HG03469 (cell line): Measurements from ENCODE around the gene RFX2.
"Not testable (repeated sequence)": the region's sequence is repeated elsewhere in the genome, so short reads cannot be mapped to it uniquely, and the experiment has no call there.

Experiments
- ATAC-seq: cut with Tn5 transposase; IDR thresholded peaks from one replicate; pipeline ENCODE4 v1.9.1; 2021; ENCODE audit warnings: mild to moderate bottlenecking, moderate library complexity, moderate number of reproducible peaks; ENCODE audit not compliant: unreplicated experiment

RFX2 gene

DNA sequence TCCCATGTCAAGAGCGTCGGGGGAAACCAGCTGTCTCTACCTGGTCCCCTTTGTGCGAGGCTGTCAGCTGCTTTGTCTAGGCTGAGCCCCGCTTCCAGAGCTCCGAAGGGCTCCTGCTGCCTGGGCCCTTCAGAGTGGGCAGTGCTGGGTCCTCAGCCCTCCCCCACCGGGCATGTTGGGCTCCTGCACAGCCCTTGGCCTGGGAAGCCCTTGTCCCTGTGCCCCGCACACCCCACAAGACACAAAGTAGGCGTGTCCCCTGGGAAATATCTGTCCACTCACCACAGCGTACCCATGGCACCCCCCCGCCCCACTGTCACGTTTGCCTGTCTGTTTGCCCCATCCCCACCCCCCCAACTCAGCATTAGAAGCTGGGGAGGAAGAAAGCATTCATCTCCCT, 92.7 kb downstream of the RFX2 start:
- ATAC-seq: no peak

DNA sequence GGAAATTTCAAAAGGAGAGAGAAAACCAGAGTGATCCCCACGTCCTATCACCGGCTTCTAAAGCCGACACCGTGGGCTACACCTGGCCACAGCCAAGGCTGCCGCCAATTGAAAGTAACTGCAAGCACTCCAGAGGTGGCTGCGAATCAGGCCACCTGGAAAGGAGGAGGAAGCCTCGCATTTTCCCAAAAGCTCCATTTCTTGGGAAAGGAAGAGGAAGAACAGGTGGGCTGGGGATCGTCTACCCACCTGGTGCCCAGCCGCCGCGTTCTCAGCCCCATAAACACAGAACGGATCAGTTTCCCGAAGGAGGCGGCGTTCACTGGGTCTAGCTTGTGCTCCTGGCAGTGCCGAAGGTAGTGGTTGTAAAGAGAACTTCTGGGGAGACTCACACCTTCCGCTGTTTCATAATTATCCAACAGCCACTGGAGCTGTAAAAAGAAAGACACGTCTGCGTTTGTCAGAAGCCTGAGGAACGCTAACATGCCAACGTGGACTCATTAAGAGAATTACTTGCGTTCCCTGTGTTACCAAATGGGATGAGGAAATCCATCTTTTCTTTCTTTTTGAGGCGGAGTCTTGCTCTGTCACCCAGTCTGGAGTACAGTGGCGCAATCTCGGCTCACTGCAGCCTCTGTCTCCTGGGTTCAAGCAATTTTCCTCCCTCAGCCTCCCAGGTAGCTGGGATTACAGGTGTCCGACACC, 94.3 kb downstream of the RFX2 start:
- ATAC-seq: no peak

DNA sequence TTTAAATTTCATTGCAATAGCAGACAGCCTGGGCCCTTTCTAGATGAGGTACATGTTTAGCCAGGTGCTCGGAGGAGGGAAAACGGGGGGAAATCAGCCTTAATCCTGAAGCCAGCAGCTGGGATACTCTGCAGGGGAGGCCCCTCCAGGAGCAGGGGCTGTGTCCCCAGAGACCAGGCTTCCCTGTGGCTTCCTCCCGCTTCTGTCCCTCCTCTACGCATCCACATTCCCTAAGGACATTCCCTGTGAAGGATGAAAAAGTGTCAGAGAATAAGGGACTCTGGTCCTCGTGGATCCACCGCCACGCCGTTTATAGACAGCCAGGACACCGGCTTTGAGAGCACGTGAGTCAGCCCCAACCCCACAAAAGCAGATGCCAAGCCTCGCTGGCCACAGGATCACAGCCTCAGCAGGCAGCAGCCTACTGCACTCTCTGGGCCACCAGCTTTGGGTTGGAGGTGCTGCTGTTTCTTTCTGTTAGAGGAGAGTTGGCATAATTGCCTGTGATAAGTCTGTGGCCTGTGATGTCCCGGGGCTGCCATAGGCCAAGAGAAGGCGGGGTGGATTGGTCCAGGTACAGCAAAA, 95.7 kb downstream of the RFX2 start:
- no peak for ATAC-seq

DNA sequence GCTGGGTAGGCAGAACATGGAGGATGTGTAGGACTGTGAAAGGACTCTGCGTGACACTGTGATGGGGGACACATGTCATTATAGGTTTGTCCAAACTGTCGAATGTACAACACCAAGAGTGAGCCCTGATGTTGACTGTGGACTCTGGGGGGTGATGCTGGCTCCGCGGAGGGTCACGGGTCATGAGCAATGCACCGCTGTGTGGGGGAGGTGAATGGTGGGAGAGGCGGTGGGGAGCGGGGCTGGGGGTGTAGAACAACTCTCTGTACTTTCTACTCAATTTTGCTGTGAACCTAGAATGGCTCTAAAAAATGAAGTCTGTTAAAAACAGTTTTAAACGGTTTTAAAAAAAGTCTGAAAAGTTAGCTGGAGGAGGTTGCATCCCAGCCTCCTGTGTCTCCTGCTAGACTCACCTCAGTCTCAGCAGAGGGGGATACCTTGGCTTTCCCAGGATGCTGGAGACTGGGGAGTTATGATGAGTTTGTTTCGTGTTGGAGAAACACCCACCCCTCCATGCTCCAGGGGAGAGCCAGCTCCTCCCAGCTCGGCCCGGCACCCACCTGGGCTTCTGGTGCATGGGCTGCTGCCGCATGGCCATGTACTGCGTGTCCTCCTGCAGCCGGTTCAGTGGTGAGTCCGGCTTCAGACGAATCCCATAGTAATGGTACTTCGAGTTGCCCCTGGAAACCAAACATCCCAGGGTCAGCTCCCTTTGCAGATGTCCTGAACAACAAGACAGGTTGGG, 97.7 kb downstream of the RFX2 start:
- ATAC-seq: no peak

DNA sequence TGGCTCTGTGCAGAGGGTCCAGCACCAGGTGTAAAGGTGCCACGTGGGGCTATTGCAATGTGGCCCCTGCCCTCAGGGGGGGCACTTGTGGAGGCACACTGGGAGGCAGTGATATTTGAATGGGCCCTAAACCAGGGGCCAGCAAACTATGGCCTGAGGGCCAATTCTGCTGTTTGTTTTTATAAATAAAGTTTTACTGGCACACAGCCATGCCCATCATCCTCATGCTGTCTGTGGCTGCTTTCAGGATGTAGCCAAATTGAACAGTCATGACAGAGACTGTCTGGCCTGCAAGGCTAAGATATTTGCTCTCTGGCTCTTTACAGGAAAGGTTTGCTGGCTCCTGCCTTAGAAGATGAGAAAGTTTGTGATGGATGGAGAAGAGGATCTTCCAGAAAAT, 98.5 kb downstream of the RFX2 start:
- no peak for ATAC-seq

DNA sequence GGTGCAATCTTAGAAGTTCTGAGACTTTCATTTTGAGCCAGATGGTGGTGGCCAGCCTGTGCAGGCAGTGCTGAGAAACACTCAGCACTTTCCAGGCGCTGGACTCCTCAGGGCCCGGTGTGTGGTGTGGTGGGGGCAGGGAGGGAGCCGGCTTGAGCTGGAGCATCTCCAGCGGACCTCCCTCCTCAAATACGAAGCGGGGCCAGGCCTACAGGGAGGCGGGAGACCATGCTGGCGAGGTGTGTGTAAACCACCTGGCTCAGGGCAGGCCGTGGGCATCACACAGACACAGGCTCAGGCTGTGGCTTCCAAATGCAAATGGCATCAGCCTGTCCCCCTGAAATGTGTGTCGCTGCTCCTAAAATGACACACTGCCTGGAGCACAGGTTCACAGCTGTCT, 99.1 kb downstream of the RFX2 start:
- ATAC-seq: no peak

DNA sequence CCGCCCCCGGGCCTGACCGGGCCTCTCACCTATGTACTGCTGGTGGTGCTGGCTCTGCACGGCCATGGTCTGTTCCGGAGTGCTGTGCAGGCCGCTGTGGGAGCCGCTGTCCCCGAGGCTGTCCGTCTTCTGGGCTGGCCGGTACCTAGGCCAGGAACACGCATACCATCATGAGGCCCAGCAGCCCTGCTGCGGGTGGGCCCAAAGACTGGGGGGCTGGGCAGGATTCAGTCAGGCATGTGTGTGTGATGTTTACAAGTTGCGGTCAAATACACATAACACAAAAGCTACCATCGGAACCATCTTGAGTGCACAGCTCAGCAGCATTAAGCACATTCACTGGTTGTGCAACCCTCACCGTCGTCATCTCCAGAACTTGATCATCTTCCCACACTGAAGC, 100.2 kb downstream of the RFX2 start:
- ATAC-seq: no peak

DNA sequence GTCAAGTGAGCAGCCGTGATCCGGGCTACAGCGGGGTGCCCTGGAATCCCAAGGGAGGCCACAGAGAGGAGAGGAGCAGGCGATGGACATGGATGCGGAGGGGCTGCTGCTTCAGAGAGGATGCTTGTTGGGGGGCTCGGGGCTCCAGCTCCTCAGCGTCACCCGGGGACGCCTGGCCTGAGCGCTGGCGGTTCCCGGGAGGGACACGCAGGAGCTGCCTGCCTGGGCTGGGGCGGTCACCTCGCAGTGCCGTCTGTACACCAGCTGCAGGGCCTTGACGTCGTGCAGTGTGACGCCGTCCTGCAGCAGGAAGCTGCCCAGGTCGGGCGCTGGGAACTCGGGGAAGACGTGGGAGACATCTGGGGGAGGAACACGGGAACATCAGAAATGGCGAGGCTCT, 102.4 kb downstream of the RFX2 start:
- ATAC-seq: no peak

DNA sequence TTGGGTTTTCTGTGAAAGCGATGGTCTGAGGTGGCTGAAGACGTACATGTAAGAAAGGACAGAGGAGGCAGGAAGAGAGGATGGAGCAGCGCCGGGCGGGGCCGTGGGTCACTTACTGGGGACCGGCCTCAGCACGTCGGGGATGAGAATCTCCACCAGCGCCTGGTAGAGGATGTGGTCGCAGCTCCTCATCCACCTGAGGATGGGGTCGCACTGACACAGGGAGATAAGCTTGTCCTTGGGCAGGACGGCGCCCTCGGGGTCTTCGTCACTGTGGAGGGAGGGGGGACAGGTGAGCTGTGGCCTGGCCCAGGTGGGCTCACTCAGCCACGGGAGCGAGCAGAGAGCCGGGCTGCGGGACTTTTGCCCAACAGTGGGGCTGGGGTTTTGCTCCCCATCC, 103.4 kb downstream of the RFX2 start:
- no peak for ATAC-seq

DNA sequence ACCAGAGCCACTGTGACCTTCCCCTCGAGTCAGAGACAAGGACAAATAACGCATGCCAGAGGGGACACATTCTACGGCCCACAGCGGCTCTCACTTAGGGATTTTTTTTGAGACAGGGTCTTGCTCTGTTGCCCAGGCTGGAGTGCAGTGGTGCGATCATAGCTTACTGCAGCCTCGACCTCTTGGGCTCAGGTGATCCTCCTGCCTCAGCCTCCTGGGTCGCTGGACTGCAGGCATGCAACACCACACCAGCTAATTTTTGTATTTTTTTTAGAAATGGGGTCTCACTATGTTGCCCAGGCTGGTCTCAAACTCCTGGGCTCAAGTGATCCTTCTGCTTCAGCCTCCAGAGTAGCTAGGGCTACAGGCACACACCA, 104.2 kb downstream of the RFX2 start:
- not testable (repeated sequence) for ATAC-seq

DNA sequence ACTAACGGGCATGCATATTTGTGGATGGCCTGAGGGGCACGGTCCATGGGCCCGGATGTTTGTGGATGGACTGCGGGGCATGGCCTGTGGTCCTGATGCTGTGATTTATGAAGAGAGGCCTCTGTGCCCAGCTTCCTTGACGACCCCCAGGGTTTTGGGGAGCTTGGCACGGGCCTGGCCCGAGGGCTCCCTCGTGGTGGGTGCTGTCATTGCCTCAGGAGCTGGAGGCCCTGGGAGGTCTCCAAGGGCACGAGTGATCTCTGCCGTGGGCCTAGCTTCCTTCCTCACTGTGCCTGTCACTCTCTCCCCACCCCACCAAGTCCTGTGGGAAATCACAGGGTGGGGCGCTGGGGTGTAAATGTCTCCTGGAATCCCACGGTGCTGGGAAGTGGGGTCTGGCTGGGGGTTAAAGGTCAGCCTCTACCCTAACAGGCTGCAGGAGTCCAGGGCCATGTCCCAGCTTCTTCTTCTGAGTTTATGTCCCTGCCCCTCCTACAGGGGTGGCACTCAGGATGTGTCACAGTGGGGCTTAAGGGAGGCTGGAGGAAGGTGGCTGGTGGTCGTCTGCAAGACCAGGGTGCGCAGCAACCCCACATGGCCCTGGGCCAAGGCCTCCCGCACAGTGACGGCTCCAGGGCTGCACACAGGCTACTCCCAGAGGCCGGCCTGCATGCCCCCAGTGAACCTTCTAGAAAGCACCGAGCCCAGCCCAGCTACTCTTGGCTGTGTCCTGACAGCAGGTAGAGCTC, 104.8 kb downstream of the RFX2 start:
- no peak for ATAC-seq

DNA sequence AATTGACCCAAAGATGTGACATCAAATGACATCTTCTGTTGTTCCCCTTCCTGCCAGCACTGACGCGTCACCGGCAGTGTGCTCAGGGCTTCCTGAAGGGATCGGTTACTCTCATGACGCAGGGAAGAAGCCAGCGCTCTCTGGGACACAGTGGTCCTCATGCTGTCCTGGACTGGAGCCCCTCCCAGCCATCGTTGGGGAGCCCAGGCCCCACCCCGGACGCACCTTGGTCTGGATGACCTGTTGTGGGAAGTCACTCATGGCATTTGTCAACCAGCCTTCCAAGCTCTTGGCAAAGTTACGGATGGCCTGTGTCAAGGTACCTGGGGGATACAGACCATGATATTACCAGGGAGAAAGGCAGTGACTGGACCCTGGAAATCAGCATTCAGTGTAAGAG, 106.3 kb downstream of the RFX2 start:
- ATAC-seq: no peak

DNA sequence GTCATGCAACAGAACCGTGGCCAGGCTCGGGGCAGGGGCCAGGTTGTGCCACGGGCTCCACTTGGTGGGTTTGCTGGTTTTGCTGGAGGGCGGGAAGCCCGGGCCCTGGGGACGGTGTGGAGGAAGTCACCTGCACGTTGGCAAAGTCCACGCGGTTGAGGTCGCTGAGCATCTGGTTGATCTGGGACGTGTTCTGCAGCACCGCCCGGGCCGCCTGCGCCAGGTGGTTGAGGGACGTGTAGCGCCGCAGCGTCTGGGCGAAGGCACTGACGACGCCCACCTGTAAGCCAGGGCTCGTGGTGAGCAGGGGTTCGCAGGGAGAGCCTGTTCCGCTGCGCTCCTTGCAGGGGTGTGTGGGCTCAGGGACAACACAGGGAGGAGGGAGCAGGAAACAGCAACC, 107.7 kb downstream of the RFX2 start:
- no peak for ATAC-seq

DNA sequence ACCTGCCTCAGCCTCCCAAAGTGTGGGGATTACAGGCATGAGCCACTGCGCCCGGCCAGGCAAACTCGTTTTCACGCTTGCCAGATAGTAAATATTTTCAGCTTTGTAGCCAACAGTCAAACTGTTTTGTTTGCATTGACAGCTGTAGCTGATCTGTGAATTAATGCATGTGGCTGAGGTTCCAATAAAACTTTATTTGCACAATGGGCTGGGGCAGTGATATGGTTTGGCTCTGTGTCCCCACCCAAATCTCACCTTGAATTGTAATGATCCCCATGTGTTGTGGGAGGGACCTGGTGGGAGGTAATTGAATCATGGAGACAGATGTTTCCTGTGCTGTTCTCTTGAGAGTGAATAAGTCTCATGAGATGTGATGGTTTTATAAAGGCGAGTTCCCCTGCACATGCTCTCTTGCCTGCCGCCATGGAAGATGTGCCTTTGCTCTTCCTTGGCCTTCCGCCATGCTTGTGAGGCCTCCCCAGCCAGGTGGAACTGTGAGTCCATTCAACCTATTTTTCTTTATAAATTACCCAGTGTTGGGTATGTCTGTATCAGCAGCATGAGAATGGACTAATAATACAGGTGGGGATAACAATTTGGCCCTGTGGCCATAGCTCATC, 110.0 kb downstream of the RFX2 start:
- ATAC-seq: no peak

DNA sequence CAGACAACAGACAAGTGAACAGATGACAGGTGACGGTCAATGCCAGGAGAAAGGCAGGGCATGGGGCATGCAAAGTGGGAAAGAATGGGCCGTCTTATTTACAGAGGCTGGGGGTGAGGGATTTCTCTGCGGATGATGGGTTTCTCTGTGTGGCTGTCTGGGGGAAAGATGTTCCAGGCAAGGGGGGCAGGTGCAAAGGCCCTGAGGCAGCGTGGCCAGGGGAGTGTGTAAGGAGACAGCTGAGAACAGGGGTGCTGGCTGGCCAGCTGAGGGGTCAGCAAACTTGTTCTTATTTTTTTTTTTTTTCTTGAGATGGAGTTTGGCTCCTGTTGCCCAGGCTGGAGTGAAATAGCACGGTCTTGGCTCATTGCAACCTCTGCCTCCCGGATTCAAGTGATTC, 110.6 kb downstream of the RFX2 start:
- ATAC-seq: no peak

DNA sequence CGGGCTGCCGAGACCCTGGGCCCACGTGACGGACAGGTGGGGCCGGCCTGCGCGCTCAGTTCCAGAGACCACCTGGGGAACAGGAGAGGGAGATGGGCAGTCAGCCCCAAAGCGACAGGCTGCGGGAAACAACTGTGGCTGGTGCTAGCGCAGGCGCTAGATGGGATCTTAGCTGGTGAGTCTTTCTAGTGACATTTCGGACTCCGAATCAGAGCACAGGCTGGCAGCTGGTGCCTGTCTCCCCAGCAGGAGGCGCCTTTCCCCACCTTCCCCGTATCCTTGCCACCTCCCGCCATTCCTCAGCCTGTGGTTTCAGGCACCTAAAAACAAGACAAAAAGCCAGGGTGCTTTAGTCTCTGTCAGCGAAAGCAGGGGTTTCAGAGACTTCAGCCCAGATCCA, 112.9 kb downstream of the RFX2 start:
- no peak for ATAC-seq

DNA sequence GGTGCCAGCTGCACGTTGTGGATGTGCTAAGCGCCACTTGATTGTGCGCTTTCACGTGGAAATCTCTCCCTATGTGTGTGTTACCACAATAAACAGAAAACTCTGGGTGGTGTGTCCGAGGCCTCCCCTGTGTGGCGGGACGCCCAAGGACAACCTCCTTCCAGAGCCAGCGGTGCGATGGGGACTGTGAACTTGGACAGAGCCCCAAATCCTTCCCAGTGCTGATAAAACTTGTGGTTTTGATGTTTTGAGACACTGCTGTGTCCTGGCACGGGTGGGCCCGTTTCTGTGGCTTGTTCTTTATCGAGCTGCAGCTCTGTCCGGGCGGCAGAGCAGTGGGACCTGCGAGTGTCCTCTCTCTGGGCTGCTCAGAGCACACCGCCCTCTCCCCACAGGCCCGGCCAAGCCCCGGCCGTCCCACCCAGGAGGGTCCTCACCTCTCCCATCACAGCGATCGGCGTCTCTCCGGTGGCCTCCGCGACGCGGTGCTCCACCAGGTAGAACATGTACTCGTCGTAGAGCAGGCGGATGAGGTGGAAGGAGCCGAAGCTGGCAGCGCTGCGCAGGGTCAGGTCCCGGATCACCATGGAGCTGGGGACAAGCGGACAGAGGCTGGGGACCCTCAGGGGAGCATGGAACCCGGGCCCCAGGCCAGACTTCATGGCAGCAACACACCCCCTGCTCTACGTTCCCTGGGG, 113.5 kb downstream of the RFX2 start:
- ATAC-seq: no peak

DNA sequence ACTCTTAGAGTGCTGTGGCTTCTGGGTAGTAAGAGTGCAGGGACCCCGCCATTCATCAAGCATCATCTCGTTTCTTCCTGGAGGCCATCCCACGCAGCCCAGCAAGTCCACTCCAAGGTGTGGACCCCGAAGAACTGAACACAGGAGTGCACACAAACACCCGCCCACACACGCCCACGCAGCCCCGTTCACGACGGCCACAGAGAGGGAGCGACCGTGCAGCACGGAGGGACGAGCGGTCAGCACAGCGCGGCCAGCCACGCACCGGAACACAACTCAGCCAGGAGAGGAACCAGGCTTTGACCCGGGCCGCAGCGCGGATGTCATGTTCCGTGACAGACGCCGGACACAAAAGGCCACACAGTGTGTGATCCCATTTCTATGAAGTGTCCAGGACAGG, 114.2 kb downstream of the RFX2 start:
- no peak for ATAC-seq

DNA sequence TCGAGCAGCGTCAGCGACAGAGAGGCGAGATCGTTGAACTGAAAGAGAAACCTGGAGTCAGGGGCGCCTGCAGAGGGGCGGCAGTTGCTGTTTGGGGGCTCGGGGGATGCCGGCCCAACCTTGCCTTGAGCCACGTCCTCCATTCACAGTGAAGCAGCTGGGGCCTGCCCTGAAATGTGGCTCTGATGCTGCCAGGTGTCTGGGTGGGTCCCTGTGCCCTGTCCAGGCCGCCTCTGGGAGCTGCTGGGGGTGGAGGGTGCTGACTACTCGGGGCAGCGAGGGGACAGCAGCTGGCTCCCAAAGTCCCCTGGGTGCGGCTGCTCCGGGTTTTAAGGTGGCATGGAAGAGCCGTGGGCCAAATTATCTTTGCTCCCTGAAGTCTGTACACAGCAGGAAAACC, 114.7 kb downstream of the RFX2 start:
- ATAC-seq: no peak

DNA sequence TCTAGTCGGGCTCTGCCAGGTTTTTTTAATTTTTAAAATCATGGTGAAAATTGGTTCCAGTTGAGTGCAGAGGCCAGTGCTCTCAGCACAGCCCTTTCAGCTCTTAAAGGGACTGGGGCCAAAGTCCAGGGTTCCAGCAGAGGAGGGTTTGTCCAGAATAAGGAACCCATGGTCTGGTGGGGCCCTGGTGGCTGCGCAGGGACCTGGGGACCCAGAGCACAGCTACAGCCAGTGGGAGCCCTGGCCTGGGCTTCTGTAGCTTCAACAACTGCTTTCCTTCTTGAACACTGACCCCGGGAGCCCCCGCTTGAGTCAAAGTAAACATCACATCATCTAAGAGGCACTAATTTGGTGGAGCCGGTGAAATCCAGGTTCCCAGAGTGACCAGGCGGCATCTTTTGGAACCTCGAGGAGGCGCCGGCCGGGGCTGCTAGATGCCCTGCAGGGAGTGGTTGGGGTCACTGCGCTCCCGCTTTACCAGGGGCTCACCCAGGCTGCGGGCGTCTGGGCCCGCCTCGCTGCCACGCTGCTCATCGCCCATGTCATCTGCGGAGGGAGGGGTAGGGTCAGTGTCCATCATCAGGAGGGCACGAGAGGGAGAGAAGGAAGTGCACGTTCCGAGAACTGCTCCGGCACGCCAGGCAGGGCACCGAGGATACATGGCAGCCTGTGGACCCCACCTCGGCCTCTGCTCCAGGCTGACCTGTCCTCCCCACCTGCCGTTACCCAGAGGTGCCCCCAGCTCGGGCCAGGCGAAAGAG, 115.7 kb downstream of the RFX2 start:
- no peak for ATAC-seq
